Measurements from ENCODE around the gene PRR20G. TPM values are rescaled to one million over a fixed set of nuclear protein-coding genes. Genes with fewer than 3 reads are reported as not detected.

The PRR20G gene
- total and polyA plus RNA-seq, 9 of the 15 experiments (the other 6 are each of a cell fraction or from before 2014, with no cell fraction given): not detected

- Histone ChIP-seq H3K4me2 (ENCODE audit: insufficient read depth, low read length) (no peak overlapping the region), H3K9me3 (replicated peaks; ENCODE audit: control insufficient read depth, insufficient read depth, low read depth, low read length) (no peaks in the 10 kb centered on the region), H3K4me3 (no peak overlapping the region), H3K27ac (ENCODE audit: extremely low read depth, low read depth, low read length) (no peak overlapping the region), H3K4me1 (replicated peaks in 1 of 2; ENCODE audit: control insufficient read depth in 2 of 2, insufficient read depth in 2 of 2, low read length in 2 of 2) (no peaks in the 10 kb centered on the region), H3K9me1 (ENCODE audit: control insufficient read depth, insufficient read depth, low read length) (no peaks in the 10 kb centered on the region), H3K36me3 (ENCODE audit: control insufficient read depth, insufficient read depth, low read length) (no peaks in the 10 kb centered on the region), H3K9ac (ENCODE audit: insufficient read depth in 1 of 2, low read depth in 2 of 2, low read length in 2 of 2) (no peak overlapping the region), H3K79me2 (ENCODE audit: control insufficient read depth, insufficient read depth, low read length) (no peaks in the 10 kb centered on the region), H4K20me1 (replicated peaks; ENCODE audit: control insufficient read depth, insufficient read depth, low read length) (no peaks in the 10 kb centered on the region), H3K27me3 (ENCODE audit: control insufficient read depth in 2 of 2, insufficient read depth in 2 of 2, low read length in 2 of 2) (no peaks in the 10 kb centered on the region), H2AFZ (ENCODE audit: low read depth, low read length) (no peak overlapping the region)
- in situ Hi-C loops (cut with MboI) (no loop called here), intact Hi-C loops (cut with micrococcal nuclease) (no loop called here)
- FAIRE-seq (no peak), ATAC-seq (no peak), DNase-seq (ENCODE audit: extremely low read depth in 1 of 4, low spot score in 3 of 4) (no peak)
- 0% methylated on average over 3 of the region's 3 CpGs for WGBS (ENCODE audit: insufficient coverage, low coverage, missing lambda C conversion rate)
- POLR2A ChIA-PET: no interaction called here
- no peak for TF ChIP-seq PRPF4 (IDR thresholded peaks at IDR 0.05; ENCODE audit: insufficient read depth, low read depth, low read length, poor library complexity, severe bottlenecking)
- no peak for TF ChIP-seq MAFF (IDR thresholded peaks at IDR 0.05; ENCODE audit: low read length)
- no peak for TF ChIP-seq ZNF263 (CRISPR knock-in tag; IDR thresholded peaks at IDR 0.05; ENCODE audit: borderline replicate concordance)
- TF ChIP-seq FIP1L1 (IDR thresholded peaks at IDR 0.05; ENCODE audit: low read depth, low read length, poor library complexity, severe bottlenecking): no peak
- TF ChIP-seq ILK (tag; IDR thresholded peaks at IDR 0.05; ENCODE audit: borderline replicate concordance, low read depth): no peak
- TF ChIP-seq, protein P1, sequence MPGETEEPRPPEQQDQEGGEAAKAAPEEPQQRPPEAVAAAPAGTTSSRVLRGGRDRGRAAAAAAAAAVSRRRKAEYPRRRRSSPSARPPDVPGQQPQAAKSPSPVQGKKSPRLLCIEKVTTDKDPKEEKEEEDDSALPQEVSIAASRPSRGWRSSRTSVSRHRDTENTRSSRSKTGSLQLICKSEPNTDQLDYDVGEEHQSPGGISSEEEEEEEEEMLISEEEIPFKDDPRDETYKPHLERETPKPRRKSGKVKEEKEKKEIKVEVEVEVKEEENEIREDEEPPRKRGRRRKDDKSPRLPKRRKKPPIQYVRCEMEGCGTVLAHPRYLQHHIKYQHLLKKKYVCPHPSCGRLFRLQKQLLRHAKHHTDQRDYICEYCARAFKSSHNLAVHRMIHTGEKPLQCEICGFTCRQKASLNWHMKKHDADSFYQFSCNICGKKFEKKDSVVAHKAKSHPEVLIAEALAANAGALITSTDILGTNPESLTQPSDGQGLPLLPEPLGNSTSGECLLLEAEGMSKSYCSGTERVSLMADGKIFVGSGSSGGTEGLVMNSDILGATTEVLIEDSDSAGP (CRISPR knock-in tag; IDR thresholded peaks at IDR 0.05): no peak
- no peak for TF ChIP-seq STAT5B (CRISPR knock-in tag; IDR thresholded peaks at IDR 0.05)
- no peak for TF ChIP-seq HDAC6 (IDR thresholded peaks at IDR 0.05; ENCODE audit: low read depth, low read length)
- no peak for TF ChIP-seq ZNF695 (CRISPR knock-in tag; IDR thresholded peaks at IDR 0.05)
- no peak for TF ChIP-seq SAP30 (IDR thresholded peaks at IDR 0.05; ENCODE audit: borderline replicate concordance, insufficient read depth, low read depth, low read length, poor library complexity, severe bottlenecking)
- no peak for TF ChIP-seq PHF20 (IDR thresholded peaks at IDR 0.05; ENCODE audit: partially characterized antibody)
- TF ChIP-seq MTA3 (IDR thresholded peaks at IDR 0.05; ENCODE audit: borderline replicate concordance): no peak
- TF ChIP-seq SIN3A (IDR thresholded peaks at IDR 0.05; ENCODE audit: borderline replicate concordance in 2 of 2, control insufficient read depth in 1 of 2, low read depth in 2 of 2, low read length in 2 of 2): no peak
- TF ChIP-seq ASH1L (IDR thresholded peaks at IDR 0.05; ENCODE audit: borderline replicate concordance, low read depth, partially characterized antibody): no peak
- no peak for TF ChIP-seq HNRNPUL1 (IDR thresholded peaks at IDR 0.05; ENCODE audit: low read length)
- TF ChIP-seq TRIM28 (IDR thresholded peaks at IDR 0.05): no peak
- TF ChIP-seq ZNF24 (IDR thresholded peaks at IDR 0.05): no peak
- TF ChIP-seq TEAD1 (CRISPR knock-in tag; IDR thresholded peaks at IDR 0.05): no peak
- TF ChIP-seq, protein P2, sequence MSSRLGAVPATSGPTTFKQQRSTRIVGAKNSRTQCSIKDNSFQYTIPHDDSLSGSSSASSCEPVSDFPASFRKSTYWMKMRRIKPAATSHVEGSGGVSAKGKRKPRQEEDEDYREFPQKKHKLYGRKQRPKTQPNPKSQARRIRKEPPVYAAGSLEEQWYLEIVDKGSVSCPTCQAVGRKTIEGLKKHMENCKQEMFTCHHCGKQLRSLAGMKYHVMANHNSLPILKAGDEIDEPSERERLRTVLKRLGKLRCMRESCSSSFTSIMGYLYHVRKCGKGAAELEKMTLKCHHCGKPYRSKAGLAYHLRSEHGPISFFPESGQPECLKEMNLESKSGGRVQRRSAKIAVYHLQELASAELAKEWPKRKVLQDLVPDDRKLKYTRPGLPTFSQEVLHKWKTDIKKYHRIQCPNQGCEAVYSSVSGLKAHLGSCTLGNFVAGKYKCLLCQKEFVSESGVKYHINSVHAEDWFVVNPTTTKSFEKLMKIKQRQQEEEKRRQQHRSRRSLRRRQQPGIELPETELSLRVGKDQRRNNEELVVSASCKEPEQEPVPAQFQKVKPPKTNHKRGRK (tag; IDR thresholded peaks at IDR 0.05): no peak
- TF ChIP-seq DACH1 (IDR thresholded peaks at IDR 0.05; ENCODE audit: partially characterized antibody): no peak
- no TSS peak for BruUV-seq (replicated peaks)
- CTCF ChIA-PET (ENCODE audit: low intra/inter-chr PET ratio): no interaction called here
Observed at GRCh38 chr3:127235706-127236105, 52.1 kb downstream of the PRR20G start.
